Ecto neural progenitor cell (in vitro differentiated cells): ENCODE results near the gene TNNI3K.

Experiments
- DNase-seq: peaks from one replicate; pipeline ENCODE4 v3.0.0-alpha.2; 2018; ENCODE audit warnings: low spot score

TNNI3K gene

DNA sequence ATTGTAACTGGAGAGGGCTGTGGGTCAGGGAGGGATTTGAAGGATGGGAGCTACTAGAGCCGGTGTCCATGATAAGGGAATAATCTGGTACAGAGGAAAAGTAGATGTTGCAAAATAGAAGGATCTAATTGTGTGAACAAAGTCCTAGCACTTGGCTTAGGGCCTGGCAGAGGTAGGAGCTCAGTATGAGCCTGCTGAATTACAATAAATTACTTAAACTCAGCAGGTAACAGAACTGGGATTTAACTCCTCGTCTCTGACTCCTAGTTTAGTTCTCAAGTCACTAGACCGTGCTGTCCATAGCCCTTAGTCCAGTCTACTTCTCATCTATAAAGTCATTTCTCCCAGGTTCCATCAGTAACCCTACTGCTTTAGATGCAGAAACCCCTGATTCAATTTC lies 157.0 kb downstream of the TNNI3K start:
- DNase-seq: no peak

DNA sequence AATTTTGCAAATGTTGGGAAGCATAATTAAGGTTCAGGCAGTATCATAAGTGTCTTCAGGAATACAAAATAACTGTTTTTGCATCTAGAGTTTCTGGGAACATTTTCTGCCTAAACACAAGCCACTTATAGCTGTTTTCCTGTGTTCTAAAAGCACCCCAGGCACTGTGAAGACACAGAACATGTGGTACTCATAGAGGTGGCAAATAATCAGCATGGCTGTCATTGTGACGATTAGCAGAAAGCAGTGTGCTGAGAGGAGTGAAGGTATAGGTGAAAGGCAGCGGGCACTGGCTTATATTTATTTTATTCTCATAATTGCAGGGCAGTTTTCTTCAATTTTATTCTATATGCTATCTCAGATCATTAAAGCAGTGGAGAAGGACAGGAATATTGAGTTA lies 157.7 kb downstream of the TNNI3K start:
- no peak for DNase-seq

DNA sequence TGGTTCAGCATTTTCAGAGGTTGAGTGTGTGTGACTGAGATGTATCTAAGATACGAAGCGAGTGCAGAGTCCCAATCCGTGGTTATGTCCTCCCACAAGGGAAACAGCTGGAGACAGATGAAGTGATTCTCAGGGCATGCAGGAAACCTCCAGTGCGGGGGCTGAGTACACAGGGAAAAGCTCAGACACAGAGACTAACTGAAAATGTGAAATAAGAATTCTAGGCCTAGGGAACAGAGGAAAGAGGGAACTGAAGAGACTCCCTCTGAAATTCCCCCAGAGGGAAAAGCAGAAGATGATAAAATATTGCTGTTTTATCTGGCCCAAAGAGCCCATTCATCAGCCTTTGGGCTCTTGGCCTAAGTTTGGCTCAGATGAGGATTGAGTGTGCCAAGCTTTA lies 160.4 kb downstream of the TNNI3K start:
- DNase-seq: no peak

DNA sequence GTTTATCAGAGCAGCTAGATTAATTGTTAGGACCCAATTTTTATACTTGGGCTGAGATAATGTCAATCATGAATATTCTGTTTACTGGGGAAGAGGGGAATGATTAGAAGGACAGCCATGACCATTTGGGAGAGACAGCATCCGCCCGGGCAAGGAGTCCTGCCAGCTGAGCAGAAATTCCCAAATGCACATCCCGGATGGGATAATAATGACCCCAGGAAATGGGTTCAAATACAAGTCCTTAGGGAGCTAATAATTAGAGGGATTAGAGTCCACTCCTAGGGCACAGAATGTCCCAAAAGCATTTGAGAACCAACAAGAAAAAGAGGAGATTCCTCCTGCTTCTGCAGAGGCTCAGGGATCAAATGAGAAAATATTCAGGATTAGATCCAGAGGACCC lies 161.3 kb downstream of the TNNI3K start:
- no peak for DNase-seq

DNA sequence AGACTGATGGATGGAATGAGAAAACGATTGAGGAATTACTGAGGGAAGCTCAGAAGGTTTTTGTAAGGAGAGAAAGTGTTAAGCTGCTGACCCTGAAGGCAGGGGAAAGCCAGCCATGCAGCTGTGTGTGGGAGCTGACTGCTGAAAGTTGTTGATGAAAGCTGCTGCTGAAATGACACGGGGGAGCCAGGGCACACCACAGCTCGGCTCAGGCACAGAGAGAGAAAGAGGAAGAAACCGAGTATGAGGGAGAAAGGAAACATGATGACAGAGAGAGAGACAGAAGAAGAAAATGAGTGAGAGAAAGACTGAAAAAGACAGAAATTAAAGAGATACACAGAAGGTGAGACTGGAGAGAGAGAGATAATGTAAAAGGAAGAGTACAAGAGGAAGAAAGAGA lies 161.7 kb downstream of the TNNI3K start:
- DNase-seq: peak; percentile 45

DNA sequence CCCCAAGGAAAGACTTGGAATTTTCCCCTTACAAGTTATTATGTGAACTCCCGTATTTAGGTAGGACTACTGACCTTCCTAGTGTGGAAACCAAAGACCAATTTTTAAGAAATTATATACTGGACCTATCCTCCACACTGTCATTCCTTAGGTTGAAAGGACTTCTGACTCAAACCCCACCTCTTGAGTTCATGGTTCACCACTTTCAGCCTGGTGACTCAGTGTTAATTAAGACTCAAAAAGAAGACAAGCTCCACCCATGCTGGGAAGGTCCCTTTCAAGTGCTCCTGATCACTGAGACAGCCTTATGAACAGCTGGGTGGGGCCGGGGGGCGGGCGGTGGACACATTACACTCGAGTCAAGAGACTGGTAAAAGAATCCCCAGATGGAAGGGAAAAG lies 164.1 kb downstream of the TNNI3K start:
- no peak for DNase-seq

DNA sequence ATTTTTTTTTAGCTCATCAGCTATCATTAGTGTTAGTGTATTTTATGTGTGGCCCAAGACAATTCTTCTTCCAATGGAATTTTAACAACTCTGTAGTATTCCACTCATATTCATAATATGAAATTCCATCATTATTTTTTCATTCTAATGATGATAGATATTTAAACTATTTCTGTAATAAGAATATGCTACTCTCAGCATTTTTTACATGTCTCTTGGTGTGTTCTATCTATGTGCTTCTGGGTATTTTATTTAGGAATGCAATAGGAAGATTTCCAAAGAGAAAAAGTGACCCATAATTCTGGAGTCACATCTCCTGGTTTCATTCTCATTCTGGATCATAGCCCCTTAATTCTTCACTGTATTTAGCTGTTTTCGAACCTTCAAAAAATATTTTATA lies 167.7 kb downstream of the TNNI3K start:
- DNase-seq: no peak

DNA sequence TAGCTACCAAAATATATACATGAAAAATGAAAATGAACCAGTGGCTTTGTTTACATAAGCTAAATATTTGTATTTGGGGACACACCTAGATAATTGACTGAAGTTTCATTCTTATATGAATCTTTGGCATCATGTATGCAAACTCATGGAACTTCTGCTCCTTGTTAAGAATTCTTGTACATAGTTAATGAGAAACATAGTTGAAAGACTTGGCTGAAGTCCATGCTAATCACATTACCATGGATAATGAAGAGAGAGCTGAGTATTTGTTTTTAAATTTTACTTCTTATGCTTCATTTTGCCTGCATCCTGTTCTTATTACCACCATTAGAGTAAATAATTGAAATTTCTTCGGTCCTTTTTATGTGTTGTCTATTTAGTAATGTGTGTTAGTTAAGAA lies 168.4 kb downstream of the TNNI3K start:
- no peak for DNase-seq

DNA sequence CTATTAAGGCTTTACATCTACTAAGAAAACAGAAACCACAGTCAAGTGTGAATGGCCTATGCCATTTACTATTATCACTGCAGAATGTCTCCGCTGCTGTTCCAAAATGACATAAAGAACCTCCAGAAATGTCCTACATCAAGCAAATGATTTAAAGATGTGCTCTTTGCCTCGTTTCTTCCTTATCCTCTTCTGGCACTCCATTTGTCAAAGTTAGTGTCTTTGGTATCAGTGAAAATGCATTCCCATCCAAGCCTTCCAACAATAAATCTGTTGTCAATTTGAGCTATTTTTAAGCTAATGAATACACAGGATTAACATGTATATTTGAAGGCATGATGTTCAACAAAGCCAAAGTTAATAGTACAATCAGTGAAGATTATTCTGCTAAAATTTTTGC lies 171.6 kb downstream of the TNNI3K start:
- DNase-seq: no peak

DNA sequence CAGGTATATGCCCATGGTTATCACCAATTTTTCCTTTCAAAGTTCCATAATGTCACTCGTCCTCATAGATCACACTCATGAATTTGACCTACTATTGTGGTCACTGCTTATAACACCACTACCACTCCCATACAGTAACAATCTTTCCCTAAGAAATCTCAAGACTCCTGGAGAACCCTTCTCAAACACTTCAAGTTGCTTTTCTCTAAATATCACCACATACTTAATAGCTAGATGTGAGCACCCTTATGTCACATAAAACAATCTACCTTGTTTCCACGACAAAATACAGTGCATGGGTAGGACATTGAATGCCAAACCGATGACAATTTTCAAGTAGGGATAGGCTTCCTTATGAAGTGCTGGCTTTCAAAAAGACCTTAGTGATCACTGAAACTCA lies 172.7 kb downstream of the TNNI3K start:
- no peak for DNase-seq

DNA sequence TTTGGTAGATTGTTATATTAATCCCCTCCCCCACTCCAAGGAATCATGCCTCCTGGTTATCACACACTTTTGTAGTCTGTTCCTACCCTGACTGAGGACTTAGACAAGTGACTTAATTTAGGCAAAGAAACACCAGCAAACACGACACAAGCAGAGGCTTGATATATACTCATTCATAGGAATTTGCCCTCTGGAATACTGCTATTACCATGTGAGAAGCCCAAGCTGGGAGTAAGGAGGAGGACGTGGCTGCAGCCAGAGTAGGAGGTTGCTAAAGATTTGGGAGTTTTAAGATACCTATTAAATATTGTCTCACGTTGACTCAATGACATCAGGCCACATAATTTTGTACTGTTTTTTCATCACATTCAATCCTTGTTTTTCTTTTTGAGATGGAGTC lies 177.1 kb downstream of the TNNI3K start:
- DNase-seq: no peak

DNA sequence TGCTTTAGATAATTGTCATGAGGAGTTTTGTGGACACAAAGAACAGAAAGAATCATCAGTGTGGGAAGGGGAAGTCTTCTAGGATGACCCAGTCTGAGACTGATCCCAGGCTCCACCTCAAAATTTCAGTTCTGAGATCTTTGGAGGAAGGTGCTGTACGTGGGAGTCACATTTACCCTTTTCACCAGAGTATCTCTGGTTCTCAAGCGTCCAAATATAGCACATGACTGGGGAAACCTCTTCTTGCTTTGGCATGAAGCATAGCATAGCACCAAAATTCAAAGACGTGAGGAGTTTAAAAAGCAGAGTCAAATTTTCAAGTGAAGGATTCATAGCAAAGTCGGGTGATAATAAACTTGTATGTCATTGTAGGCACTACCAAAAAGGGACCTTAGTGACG lies 180.7 kb downstream of the TNNI3K start:
- DNase-seq: no peak

DNA sequence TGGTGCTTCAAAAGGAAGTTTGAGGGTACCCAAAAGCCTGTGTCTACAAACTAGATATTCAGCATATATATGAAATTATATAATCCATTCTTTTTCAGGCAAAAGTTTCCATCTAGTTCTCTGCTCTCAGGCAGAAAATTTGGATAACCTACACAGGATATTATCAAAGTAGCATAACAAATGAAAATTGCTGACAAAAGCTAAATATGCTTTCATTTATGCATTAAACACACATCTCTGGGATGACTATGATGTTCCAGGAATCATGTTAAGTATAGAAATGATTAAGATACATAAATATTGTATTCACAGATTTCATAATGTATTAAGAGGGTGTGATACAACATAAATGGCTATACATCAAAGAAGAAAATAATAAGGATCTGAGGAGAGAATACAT lies 184.4 kb downstream of the TNNI3K start:
- no peak for DNase-seq

DNA sequence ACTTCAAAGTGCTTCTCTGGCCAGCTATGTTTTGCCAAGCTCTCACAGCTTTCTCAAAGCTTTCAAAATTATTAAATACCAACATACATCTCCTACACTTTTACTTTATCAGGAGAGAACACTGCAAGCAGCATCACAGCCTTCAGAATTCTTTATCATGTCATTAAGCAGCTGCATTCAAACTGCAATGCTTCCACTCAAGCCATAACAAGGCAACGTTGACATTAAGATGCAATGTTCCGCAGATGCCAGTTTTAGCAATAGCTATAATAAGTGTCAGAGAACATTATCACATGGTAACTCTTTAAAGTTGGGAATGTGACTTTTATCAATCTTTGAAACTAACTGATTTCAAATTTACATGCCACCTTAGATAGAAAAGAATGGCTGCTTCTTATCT lies 185.3 kb downstream of the TNNI3K start:
- no peak for DNase-seq

DNA sequence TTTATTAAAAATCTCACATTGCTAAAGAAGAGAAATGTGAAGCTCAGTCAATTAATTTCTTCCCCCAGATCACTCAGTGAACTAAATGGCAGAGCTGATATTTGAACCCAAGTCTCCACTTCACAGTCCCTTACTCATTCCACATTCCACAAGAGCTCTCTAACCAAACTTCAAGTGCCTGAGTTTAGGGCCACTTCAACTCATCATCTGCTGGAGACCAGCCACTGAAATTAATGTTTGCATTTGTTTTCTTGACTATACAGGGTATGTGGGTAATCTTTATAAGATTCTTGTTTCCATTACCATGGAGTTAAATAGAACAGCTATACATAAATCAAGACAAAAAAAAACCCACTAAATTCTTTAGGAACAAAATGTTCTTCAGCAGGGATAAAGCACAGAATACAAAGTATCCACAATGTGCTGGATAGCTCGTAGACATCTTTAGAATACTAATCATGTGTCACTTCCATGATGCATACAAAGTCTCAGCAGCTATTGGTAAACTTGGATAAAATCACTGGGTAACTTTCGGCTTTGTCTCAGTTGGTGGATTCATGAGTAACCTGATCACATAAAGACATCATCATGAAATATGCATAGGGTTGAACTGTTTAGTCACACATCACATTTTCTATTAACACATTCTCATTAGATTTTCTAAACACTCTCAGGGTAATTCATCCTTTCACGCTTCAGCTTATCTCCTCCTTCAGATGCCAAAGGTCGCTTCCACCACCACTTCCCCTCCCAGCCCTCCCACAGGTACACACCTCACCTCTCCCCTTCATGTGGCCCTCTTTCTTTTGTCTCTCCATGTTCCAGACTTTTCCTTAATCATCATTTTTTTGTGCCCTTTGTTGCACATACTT lies 187.5 kb downstream of the TNNI3K start:
- no peak for DNase-seq

DNA sequence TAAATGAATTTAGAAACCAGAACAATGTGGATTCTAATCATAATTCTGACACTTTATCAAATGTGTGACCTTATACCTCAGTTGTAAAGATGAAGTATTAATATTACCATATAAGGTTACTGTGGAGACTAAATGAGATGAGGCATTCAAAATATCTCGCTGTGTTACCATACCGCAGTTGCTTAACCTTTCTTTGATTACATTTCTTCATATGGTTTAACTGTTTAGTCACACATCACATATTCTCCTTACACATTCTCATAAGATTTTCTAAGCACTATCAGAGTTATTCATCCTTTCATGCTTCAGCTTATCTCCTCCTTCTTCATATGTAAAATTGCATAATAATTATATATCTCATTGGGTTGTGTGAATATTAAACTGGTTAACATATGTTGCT lies 188.3 kb downstream of the TNNI3K start:
- DNase-seq: no peak

DNA sequence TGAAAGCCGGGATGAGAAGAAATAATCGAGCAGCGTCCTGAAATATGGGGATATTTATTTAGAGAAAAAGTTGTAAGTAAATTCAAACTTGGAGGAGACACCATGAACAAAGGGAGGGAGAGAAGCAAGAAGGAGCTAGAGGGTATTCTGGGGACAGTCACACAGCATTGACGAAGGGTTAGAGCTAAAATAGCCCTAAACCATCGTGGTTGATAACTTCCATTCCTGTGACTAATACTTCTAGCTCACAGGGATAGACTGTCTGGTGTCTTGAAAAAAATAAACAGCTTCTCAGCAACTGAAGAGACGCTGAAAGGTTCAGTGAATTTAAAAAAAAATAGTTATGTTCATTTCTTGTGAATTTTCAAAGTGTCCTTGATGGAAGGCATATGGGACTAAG lies 190.5 kb downstream of the TNNI3K start:
- no peak for DNase-seq

DNA sequence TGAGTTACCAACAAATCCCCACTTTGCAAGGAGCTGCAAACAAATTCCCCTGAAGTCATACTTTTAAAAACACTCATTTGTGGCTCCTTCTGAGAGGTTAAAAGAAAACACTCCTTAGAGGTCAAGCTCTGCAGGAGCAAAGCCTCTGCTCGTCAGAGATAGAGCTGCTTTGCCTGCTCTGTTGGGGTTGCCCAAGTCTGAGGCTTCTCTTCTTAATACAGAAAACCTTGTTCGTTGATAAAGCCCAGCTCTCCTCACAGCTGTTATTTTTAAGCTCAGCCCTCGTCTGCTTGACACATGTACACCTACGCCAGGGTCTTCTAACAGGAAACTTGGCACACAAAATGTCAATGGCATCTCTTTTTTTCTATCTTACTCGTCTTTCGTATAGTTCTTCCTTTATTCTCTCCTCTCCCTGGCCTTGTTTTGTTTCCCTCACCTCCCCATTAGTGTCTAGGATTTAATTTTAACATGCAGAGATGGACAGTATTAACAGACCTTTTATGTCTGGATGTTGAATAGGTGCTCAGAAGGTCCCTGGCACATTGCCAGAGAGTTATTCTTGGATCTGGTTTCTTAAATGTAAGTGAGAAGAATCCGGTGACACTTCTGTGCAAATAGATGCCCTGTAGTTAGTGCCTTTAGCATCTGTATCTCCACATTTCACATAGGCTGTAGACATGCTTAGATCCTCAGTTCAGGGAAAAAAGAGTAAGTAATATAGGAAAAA lies 191.2 kb downstream of the TNNI3K start:
- DNase-seq: no peak

DNA sequence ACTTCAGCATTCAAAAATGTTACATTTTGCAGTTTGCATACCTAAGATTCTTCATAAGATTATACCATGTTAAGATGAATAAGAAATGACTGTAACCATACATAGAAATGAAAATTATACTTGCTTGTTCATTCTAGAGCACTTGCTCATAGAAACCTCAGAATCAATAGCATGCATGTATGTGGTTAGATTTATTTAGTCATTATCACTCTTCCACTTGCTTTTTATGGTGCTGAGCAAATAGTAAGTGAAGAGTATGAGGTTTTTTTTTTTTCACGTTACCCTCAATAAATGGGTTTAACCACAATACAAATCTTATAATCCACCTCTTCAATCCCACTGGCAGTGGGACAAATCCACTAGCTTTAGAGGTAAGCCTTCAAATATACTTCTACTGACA lies 192.5 kb downstream of the TNNI3K start:
- no peak for DNase-seq

DNA sequence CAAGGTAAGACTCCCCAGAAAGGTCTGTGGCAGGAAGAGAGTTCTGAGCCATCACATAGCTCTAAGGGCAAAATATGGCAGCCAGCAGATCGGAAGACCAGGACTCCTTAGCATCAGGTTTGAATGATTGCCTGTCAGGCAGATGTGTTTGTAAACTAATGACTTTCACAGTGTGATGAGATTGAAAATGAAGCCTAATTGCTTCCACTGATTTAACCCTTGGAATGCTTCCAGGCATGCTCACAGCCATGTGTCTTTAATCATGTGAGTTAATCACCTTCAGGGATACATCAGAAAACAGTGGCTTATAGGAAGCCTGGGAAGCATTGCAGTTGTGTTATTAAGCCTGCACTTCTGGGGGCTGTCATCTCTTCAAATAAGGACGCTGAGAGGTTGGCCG lies 194.4 kb downstream of the TNNI3K start:
- DNase-seq: no peak

DNA sequence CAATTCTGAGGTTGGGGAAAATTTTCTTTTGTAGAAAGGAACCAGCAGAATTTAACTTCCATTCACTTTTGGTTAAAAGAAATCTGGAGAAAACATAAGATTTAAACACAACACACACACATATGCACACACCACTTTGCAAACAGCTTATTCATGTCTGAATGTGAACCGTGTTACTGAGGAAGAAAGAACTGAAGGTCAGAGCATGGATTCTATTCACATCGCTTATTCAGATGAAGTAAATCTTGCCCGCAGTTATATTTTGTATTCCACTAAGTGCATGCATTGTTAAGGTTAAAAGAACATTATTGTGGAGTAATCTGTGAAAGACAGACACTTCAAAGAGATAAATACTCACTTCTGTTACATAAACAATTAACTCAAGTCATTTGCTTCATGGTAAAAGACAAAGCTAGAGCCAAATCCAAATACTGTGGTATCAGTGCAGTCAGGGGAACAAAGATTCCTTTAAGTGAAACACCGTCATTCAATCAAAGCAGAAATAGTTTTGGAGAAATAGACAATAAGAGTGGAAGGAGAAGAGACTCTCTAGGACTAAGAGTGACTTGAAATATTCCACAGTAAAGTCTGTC lies 195.3 kb downstream of the TNNI3K start:
- no peak for DNase-seq

DNA sequence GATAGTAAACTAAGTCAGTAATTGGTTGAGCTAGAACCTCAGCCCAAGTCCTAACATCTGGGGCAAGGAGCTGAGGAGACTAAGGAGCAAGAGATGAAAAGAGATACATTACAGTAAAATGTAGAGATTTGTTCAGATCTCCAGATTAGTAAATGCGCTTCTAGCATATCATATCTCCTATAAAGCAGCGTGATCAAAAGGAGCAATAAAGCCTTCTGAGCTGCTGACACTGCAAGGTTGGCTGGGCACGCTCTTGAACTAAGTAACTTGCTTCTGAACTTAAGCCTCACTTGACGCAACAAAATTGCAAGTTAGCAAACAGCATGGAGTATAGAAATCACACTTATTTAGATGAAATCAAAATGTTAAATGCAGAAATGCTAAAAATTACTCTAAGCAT lies 196.3 kb downstream of the TNNI3K start:
- no peak for DNase-seq

DNA sequence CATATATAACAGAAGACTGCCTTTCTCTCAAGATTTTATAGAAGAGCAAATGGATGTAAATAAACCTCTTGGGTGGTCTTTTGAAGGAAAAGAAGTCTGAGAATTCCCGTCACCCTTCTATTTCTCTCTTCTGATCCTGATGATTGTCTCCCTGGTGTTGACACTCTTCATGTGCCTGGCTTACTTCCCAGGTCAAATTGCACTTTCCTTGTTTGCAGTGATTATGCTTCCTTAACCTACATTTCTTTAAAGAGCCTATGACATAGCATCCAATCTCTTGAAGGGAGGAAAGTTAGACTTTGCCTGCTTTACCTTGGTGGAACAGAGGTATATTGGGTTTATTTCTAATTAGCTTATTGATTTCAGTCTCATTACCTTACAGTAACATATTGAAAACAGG lies 197.1 kb downstream of the TNNI3K start:
- no peak for DNase-seq
